Stimulated activated CD4-positive, alpha-beta T cell treated with anti-CD3 and anti-CD28 coated beads, Interleukin-4, amount 100 ng/mL, for 48 hours (primary cell): ENCODE data around the gene LYPD6.
"Not testable (repeated sequence)": the region's sequence is repeated elsewhere in the genome, so short reads cannot be mapped to it uniquely, and the experiment has no call there.

ENCODE experiments used
- DNase-seq, 2 donors: peaks; one replicate each; pipeline ENCODE4 v3.0.0-alpha.2; 2020; ENCODE audit warnings: low read depth in 2 of 2

Gene LYPD6

GRCh38 chr2:149330127-149331022 is at the start of gene LYPD6:
Gene LYPD6, plus strand, starts transcription at chr2:149330587. Its CDS starts 107,122 bp downstream, at chr2:149437709.
- no peak for DNase-seq

GRCh38 chr2:149281441-149281840 is 48.9 kb upstream of the LYPD6 start:
- no peak for DNase-seq

GRCh38 chr2:149290662-149291061 is 39.7 kb upstream of the LYPD6 start:
- no peak for DNase-seq

- DNase-seq, result no peak
Observed at GRCh38 chr2:149291881-149292280, 38.5 kb upstream of the LYPD6 start.

GRCh38 chr2:149296031-149296430 is 34.4 kb upstream of the LYPD6 start:
- DNase-seq, result no peak

- no peak for DNase-seq
Observed at GRCh38 chr2:149307014-149307413, 23.4 kb upstream of the LYPD6 start.

- no peak for DNase-seq
Observed at GRCh38 chr2:149310349-149310748, 20.0 kb upstream of the LYPD6 start.

GRCh38 chr2:149312039-149312438 is 18.3 kb upstream of the LYPD6 start:
- no peak for DNase-seq

- no peak for DNase-seq
Observed at GRCh38 chr2:149313512-149313972, 16.8 kb upstream of the LYPD6 start.

- no peak for DNase-seq
Observed at GRCh38 chr2:149314687-149315086, 15.7 kb upstream of the LYPD6 start.

- no peak for DNase-seq
Observed at GRCh38 chr2:149315461-149315860, 14.9 kb upstream of the LYPD6 start.

- not testable (repeated sequence) for DNase-seq
Observed at GRCh38 chr2:149318566-149318965, 11.8 kb upstream of the LYPD6 start.

- DNase-seq, result no peak
Observed at GRCh38 chr2:149320362-149320761, 10.0 kb upstream of the LYPD6 start.

GRCh38 chr2:149329068-149329467 is 1.3 kb upstream of the LYPD6 start:
- no peak for DNase-seq

- DNase-seq, result no peak
Observed at GRCh38 chr2:149329489-149330126, 779 bp upstream of the LYPD6 start.

- no peak for DNase-seq
Observed at GRCh38 chr2:149331023-149331400, 625 bp downstream of the LYPD6 start.

GRCh38 chr2:149332364-149332763 is 2.0 kb downstream of the LYPD6 start:
- DNase-seq, result no peak

GRCh38 chr2:149333636-149334035 is 3.2 kb downstream of the LYPD6 start:
- DNase-seq, result no peak

GRCh38 chr2:149334156-149334555 is 3.8 kb downstream of the LYPD6 start:
- no peak for DNase-seq

- DNase-seq, result no peak
Observed at GRCh38 chr2:149339324-149339723, 8.9 kb downstream of the LYPD6 start.

GRCh38 chr2:149342509-149342908 is 12.1 kb downstream of the LYPD6 start:
- no peak for DNase-seq

- no peak for DNase-seq
Observed at GRCh38 chr2:149344105-149344504, 13.7 kb downstream of the LYPD6 start.

- DNase-seq, result no peak
Observed at GRCh38 chr2:149346272-149346671, 15.9 kb downstream of the LYPD6 start.
